Right lobe of liver (tissue), 4 donors: ENCODE measurements around the gene S100A12.
"Not testable (repeated sequence)": the region's sequence is repeated elsewhere in the genome, so short reads cannot be mapped to it uniquely, and the experiment has no call there.

ENCODE experiments used
- POLR2A ChIP-seq: fragments of 450-650 bp; IDR thresholded peaks from one replicate; pipeline ENCODE4 v1.6.1; 2017; ENCODE audit warnings: antibody characterized with exemption, mild to moderate bottlenecking
- TF ChIP-seq, protein P1 (sequence below), 4 donors: fragments of 200-600 bp in 3 of 4; fragments of 450-650 bp in 1 of 4; IDR thresholded peaks; one replicate each; pipeline versions ENCODE4 v1.5.1 to v1.8.0; 2016 to 2022; ENCODE audit warnings: antibody characterized with exemption in 4 of 4, mild to moderate bottlenecking in 2 of 4
- donor health status: DM: no; HTN: no; CAD: no.
- donor health status: DM: no; HTN: no; CAD: no.
- donor health status: DM: no; HTN: yes; CAD: no.

DNA sequence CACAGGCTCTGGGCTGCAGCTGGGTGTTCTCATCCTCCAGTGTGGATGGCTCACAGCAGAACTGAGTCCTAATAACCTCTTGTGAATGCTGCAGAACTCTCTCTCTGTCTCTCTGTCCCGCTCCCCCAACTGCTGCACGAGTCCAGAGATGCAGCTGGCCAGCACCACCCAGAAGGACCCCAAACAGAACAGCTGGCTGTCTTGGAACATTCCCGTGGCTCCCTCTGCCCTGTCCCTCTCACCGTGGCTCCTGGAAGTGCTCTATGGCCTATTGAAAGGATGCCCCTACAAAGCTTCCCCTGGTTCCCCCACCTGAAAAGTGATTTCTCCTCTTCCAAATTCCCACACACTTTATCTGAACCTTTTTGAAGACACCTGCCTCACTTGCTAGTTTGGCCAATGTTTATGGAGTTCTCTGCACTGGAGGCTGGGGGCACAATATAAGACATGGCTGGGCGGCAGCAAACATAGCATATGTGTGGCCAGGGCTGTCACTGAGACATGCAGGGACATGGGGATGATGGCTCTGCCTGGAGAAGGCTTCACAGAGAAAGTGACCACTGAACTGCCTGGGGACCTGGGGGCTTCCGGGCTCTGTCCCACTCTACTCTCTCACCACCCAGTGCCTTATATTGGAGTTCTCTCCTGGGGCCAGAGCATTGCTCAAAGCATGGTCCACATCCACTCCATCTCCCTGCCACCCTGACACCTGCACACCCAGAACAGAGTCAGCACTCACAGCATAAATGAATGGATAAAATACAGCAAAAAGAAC, 30.6 kb upstream of the S100A12 start:
- TF ChIP-seq, protein P1, sequence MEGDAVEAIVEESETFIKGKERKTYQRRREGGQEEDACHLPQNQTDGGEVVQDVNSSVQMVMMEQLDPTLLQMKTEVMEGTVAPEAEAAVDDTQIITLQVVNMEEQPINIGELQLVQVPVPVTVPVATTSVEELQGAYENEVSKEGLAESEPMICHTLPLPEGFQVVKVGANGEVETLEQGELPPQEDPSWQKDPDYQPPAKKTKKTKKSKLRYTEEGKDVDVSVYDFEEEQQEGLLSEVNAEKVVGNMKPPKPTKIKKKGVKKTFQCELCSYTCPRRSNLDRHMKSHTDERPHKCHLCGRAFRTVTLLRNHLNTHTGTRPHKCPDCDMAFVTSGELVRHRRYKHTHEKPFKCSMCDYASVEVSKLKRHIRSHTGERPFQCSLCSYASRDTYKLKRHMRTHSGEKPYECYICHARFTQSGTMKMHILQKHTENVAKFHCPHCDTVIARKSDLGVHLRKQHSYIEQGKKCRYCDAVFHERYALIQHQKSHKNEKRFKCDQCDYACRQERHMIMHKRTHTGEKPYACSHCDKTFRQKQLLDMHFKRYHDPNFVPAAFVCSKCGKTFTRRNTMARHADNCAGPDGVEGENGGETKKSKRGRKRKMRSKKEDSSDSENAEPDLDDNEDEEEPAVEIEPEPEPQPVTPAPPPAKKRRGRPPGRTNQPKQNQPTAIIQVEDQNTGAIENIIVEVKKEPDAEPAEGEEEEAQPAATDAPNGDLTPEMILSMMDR (IDR thresholded peaks at IDR 0.05), result not testable (repeated sequence)
- not testable (repeated sequence) for TF ChIP-seq POLR2A
